GM13977 (cell line): ENCODE measurements around the gene ZNF501.

Experiments used
- DNase-seq: peaks from one replicate; pipeline ENCODE4 v3.0.0; 2012; ENCODE audit warnings: low spot score
- in situ Hi-C: fragments of 300-500 bp; cut with MboI; formaldehyde crosslinking; loops from one replicate; pipeline ENCODE4 v1.12.0; 2022; ENCODE audit warnings: low sequenced_read_pairs, low pct_unique_long_range_greater_than_20kb, mixed read lengths, inconsistent platforms; ENCODE audit not compliant: unreplicated experiment
- TF ChIP-seq, protein P1 (sequence below): IDR thresholded peaks from 2 replicates; pipeline ENCODE4 v1.5.1; 2012; ENCODE audit warnings: mild to moderate bottlenecking, control low read depth; ENCODE audit not compliant: insufficient read depth; ENCODE audit errors: extremely low read depth, missing control alignments

Gene ZNF501

DNA sequence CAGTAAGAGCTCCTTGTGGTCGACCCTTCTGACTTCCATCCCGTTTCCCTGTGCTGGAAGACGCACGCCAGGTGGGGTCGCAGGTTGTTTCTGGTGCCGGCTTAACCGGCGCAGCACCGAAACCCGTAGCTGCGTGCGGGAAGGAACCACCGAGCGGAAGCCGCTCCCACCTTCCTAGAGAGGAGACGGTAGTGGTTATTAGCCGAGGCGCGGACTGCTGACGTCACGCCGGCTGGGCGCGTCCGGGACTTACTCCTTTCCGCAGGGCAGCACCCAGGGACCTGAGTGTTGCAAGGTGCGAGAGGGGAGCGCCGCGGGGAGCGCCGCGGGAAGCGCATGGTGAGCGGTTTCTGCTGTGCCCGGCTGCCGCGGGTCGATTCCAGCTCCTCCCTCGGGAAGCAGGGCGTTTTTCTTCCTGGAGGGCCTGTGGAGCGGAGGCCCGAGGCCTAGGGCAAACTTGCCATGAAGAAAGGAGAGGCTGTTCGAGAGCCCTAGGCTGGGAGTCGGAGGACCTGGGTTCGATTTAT is at the start of gene ZNF501:
TSS of gene ZNF501 (plus strand) at position 252 of the 527 bp plus-strand sequence. CDS start 4,787 bp downstream, outside the sequence.
- in situ Hi-C loops = no loop called here
- peak; percentile 66 for DNase-seq
- TF ChIP-seq, protein P1, sequence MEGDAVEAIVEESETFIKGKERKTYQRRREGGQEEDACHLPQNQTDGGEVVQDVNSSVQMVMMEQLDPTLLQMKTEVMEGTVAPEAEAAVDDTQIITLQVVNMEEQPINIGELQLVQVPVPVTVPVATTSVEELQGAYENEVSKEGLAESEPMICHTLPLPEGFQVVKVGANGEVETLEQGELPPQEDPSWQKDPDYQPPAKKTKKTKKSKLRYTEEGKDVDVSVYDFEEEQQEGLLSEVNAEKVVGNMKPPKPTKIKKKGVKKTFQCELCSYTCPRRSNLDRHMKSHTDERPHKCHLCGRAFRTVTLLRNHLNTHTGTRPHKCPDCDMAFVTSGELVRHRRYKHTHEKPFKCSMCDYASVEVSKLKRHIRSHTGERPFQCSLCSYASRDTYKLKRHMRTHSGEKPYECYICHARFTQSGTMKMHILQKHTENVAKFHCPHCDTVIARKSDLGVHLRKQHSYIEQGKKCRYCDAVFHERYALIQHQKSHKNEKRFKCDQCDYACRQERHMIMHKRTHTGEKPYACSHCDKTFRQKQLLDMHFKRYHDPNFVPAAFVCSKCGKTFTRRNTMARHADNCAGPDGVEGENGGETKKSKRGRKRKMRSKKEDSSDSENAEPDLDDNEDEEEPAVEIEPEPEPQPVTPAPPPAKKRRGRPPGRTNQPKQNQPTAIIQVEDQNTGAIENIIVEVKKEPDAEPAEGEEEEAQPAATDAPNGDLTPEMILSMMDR = no peak

- TF ChIP-seq, protein P1 = no peak
- in situ Hi-C loops = no loop called here
- no peak for DNase-seq
These were observed 48.4 kb upstream of the ZNF501 start for GRCh38 chr3:44680921-44681455.

DNA sequence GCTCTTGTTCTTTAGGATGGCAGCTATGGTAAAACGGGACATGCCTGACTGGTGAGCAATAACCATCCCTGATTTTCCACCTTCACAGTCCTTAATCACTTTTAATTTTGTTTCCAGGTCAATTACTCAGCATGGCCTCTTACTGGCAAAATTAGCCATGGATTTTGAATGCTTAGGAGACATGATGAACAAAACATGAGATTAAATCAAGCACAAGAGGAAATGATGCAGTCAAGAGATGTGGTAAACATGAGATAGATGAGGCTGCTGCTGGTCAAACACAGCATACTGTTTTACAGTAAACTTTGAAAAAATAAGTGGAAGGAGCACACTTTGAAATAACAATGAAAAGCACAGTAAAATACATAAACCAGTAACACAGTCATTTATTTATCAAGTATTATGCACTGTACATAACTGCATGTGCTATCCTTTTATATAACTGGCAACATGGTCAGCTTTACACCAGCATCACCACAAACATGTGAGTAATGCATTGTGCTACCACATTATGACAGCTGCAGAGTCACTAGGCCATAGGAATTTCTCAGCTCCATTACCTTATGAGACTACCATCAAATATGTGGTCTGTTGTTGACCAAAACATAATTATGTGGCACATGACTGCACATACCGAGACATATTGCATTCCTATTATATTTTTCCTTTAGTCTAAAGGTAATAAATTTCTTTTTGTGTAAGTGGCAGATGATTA is 47.1 kb upstream of the ZNF501 start:
- in situ Hi-C loops = no loop called here
- TF ChIP-seq, protein P1 = no peak
- DNase-seq = no peak

DNA sequence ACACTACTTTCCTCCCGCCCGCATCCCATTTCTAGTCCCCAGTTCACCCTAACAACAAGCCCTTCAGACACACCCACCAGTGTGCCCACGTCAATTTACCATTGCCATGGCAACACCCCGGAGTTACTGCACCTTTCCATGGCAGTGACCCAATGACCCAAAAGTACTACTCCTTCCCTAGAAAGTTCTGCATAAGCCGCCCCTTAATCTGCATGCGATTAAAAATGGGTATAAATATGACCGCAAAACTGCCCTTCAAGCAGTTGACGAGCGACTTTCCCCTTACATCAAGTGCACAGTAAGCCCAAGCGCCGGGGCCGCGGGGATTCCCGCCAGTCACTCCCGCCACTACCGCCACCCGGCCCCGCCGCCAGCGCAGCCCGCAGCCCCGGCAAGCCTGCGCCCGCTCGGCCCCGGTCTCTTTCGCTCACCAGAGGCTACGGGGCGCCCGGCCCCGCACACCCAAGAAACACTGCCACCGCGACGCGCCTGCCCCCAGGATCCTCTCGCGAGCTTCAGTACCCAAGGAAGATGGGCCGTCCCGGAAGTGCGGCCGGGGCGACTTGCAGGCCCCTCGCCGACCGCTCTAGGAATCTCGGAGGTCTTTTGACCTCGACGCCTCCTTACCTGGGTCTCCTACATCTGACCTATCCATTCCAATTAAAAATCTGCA is 44.2 kb upstream of the ZNF501 start:
- in situ Hi-C loops = no loop called here
- peak; percentile 81 for DNase-seq
- TF ChIP-seq, protein P1 = no peak

DNA sequence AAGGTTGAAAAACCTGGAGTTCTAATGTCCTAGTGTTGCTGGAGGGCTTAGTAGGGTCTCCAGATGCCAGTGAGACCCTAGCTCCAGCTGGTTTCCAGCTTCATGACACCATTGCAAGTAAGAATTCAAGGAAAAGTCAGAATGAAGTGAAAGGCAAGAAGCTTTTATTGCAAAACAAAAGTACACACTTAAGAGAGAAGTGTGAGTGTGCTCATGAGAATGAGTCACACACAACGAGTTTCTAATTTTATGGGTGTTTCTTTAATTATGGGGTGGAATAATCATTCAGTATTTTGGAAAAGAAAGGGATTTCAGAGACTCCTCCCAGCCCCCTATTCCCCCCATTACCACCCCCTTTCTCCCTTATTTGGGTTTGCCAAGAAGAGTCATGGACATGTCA is 41.5 kb upstream of the ZNF501 start:
- TF ChIP-seq, protein P1 = no peak
- in situ Hi-C loops = no loop called here
- no peak for DNase-seq

DNA sequence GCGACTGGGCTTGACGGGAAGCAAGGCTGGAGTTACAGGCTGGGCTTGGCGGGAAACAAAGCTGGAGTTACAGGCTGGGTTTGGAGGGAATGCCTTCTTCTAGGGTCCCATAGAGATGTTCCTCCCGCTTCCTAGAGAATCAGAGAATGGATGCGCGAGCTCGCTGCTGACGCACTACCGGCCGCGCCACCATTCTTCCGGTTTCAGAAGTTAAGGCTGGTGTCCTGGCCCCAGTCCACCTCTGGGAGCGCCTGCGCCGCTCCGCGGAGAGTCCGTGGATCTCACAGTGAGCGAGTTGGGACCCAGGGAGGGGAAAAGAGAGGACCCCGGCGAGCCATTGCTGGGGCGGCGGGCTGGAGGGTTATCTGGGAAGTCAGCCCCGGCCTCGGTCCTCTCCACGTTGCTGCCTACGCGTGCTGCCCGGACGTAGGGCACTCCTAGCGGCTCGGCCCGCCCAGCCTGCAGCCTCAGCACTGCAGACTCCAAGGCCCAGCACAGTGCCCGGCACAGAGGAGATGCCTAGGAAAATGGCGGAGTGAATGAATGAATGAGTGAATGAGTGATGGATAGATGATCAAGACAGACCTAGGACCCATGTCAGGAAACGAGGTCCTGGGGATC is 16.9 kb upstream of the ZNF501 start, which contains the start of gene ZNF502:
TSS of gene ZNF502 (plus strand) at position 206 of the 621 bp plus-strand sequence. CDS start 7,602 bp downstream, outside the sequence.
- DNase-seq = peak; percentile 62
- TF ChIP-seq, protein P1 = peak; percentile 0
- in situ Hi-C loops = no loop called here
